Measurements from ENCODE around the gene GNAI2.

DNA sequence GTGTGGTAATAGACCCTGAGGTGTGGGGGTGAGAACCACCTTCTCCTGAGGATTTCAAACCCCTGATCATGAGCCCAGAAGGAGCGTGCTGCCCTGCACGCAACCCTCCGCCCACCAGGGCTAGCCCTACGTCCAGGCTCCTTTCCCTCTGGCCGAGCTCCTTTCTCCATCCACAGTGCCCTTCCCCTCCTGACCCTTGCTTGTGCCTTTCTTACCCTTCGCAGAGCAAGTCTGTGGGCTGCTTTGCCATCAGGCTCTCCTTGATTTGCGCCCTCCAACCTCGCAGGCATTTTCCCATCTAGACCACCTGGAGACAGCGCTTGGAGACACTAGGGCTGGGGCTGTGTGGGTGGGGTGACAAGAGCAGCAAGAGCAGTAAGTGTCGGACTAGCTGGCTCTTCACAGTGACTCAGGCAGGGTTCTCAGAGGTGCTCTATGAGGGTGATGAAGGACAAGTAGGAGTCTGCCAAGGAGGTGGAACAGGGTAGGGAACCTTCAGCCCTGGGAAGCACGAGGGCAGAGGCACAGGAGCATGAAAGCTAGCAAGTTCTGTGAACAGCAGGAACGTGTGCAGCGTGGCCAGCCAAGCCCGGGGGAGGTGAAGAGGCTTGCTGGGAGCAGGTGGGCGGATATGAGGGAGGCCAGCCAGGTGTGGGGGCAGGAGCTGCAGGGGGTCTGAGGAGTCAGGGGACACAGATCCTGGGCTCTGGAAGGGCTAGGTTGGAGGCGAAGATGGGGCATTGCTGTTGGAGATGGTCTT, 33.5 kb upstream of the GNAI2 start:
- TF ChIP-seq CTCF (IDR thresholded peaks at IDR 0.05; ENCODE audit: low read depth, low read length, poor library complexity, severe bottlenecking) = no peak
- no peak for TF ChIP-seq EZH2phosphoT487 (IDR thresholded peaks at IDR 0.05; ENCODE audit: borderline replicate concordance, low read length)
